Stimulated activated CD4-positive, alpha-beta T cell treated with anti-CD3 and anti-CD28 coated beads, Interleukin-15, amount 100 ng/mL, for 1 hour (primary cell): ENCODE results near the gene SPRY1.

Experiments used
- DNase-seq, 2 donors: peaks; one replicate each; pipeline ENCODE4 v3.0.0-alpha.2; 2020; ENCODE audit warnings: low read depth in 1 of 2, low spot score in 1 of 2

Gene SPRY1

DNA sequence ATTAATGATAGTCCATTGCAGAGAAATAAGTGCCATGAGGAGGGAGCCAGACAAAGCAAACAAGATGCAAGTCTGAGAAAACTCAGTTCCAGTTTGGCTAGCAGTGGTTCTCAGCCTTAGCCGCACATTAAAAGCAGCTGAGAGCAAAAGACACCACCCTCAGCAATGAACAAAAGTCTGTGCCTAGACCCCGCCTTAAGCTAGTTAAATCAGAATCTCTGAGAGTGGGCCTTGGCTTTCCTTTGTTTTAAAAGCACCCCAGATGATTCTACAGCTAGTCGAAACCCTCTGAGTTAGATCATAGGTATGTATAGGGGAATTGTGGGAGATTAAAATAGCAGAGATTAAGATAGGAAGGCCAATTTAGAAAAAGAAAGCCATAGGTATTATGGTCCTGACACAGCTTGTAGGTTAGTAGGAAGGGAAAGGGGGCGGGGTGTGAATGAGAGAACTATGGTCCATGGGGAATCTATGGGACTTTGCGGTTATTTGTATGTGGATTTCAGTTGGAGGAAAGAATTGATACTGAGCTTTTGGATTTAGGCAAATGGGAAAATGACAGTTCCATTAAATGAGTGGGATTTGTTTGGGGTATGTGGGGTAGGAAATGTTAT is 12.0 kb downstream of the SPRY1 start:
- DNase-seq, result no peak

DNA sequence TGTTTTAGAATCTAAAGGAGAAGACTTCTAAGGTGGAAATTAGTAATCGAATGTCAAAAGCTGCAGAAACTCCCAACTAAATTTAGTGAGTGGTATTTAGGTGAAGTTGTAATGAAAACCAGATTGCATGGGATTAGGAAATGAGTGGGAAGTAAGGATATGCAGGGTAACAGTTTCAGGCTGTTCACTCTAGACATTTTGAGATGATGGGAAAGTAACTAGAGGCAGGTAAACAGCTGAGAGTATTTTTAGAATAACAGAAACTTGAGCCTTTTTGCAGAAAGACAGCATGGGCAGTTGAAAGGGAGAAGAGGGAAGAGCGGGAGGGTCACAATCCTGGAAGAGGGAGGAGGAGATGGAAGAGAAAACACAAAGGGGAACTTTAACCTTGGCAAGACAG is 12.7 kb downstream of the SPRY1 start:
- DNase-seq, result no peak

DNA sequence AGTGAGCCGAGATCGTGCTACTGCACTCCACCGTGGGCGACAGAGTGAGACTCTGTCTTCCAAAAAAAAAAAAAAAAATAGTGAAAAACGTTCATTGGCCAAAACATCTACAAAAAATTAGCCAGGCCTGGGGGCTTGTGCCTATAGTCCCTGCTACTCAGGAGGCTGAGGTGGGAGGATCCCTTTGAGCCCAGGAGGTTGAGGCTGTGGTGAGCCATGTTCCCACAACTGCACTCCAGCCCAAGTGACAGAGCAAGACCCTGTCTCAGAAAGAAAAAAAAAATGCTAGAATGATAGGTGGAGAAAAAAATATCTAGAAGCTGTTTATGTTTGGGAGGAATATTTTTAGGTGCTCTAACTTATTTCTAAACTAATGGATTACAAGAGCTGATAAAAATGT is 14.9 kb downstream of the SPRY1 start:
- no peak for DNase-seq

DNA sequence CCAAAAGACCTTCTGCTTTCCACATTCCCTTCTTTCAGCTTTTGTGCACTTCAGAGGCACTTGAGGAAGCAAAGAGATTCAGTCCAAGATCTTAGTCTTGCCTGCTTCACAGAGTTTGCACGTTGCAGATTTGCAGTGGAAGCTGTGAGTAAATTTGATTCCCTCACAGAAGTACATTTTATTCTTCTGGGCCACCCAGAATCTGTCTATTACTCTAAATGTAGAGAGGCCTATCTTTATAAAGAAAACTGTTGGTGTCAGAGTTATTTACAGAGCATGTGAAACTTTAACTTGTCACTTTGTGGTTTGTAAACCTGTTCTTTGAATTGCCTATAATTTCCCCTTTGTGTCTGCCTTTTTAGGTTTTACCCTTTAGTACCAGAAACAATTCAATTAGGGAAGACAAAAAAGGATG is 15.5 kb downstream of the SPRY1 start:
- DNase-seq, result no peak

DNA sequence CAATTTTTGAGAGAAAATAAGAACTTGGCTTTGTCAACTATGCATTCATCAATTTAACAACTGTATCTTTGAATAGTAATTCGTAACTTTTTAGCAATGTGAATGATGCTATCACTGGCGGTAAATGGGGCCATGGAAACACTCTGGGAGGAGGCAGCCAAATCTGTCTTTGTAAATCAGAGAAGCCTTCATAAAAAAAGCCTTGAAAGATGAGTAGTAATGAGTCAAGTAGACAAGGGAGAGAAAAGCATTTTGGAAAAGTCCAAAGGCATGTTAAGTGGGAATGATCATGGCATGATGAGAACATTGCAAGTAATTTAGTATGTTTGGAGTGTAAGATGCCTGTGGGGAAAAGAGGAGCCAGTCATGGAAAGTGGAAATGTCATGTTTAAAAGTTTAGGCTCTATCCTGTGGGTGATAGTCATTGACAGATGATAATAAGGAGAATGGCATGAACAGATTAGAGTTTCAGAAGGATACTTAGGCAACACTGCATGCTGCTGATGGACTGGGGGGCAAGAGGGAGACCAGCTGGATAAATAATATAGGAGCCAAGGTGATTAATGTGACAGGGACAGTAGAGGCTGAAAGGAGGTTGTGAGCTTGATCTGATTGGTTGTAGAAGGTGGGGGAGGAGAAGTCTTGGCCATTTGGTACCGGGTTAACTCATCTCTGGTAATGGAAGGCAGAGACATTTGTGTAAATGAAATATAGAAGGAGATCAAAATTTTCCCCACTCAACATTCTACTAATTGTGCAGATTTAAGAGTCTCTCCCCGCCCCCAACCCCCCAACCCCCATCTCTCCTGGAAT is 16.3 kb downstream of the SPRY1 start:
- no peak for DNase-seq

DNA sequence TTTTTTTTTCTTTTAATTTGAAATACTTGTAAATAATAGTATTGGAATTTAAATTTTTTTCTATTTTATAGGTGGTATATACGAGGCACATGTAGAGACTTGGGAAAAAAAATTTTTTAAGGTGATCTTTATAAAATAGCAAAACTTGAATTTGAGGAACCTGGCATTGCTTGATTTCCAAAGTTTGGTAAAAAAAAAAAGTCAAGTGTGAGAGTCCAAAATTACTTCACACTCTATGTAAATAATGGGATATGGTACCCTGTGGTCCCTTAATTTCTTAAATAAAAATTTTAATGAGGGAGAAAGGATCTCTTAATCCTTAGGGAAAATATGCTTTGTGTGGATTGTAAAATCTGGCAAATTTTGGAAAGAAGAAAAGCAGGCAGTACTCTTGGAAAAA is 19.0 kb downstream of the SPRY1 start:
- DNase-seq, result no peak

DNA sequence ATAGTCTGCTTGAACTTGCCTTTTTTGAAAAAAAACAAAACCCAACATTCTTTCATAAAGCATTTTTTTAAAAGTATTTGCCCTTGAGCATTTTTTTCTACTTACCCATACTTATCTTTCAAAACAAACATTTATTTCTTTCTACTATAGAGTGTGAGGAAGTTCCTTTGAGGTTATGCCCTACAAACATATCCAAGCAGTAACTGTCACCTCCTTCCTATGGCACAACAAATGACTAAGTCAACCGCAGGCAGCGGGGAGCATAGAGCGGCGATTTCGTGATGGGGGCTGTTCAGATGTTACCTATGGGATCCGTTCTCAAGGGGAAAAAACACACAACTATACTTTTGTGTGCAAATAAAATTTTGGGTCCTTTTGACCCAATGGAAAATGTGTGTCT is 19.4 kb downstream of the SPRY1 start:
- no peak for DNase-seq

DNA sequence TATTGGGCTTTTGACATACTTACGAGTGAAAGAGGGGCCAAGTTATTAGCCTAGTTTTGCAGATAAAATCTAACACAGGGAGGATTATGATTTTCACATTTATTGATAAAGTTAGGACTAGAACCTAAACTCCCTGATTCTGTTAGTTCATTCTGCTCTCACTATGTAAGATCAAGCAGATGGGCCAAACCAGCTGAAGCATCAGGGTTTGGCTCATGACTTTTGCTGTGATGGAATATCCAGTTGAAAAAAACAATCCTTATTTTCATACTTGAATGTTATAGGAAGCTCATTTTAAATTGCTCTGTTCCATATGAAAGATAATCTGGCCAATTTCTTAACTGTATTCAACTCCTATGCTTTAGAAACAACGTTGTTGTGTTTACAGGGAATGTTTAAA is 21.2 kb downstream of the SPRY1 start:
- no peak for DNase-seq

DNA sequence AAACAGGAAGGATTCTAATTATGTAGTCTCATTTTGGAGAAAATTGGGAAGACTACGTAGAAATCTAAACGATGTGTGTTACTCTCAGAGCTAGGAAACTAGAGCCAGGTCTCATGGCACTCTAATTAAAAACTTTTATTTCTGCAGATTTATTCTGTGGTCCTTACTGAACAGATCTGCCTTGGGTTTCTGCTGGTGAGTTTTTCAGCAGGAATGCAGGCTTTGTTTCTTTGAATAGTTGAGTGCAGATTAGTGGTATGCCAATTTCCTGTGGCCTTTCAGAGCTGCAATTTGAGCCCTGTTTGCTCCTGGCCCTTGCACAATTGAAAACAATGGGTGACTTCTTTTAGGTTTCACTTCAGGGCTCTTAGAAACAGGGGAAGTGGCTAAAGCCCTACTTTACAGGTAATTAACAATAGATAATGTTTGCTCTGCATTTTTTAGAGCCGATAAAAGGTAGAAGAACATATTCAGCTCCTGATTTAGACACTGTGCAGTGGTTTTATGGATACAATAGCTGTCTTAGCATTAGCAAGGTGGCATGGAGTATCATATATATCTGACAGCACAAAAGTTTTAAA is 21.8 kb downstream of the SPRY1 start:
- no peak for DNase-seq

DNA sequence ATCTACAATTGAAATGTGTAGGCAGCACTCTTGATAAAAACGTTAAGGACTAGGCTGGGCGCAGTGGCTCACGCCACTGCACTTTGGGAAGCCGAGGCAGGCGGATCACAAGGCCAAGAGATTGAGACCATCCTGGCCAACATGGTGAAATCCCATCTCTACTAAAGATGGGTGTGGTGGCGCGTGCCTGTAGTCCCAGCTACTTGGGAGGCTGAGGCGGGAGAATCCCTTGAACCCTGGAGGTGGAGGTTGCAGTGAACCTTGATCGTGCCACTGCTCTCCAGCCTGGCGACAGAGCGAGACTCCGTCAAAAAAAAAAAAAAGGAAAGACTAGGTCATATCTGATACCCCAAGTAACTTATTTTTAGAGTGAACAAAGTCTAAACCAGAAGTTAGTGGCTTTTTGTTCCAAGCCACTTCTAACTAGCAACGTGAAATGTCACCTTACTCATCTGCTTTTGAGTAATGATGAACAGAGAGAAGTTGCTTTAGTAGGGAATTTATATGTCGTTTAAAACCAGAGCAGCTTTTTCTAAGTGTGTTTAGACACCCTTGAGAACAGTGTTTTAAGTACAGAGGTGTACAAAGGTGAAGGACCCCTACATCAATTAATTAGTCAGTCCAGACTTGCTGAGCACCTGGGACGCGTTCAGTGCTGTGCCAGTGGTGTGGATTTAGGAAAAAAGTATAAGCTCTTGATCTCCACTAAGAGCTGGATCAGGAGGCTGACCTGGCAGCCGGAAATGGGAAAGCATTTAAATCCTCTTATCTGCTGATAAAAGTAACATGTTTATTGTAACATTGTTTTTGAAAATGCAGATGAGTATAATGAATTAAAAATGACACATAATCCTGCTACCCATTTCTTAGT is 23.5 kb downstream of the SPRY1 start:
- no peak for DNase-seq

DNA sequence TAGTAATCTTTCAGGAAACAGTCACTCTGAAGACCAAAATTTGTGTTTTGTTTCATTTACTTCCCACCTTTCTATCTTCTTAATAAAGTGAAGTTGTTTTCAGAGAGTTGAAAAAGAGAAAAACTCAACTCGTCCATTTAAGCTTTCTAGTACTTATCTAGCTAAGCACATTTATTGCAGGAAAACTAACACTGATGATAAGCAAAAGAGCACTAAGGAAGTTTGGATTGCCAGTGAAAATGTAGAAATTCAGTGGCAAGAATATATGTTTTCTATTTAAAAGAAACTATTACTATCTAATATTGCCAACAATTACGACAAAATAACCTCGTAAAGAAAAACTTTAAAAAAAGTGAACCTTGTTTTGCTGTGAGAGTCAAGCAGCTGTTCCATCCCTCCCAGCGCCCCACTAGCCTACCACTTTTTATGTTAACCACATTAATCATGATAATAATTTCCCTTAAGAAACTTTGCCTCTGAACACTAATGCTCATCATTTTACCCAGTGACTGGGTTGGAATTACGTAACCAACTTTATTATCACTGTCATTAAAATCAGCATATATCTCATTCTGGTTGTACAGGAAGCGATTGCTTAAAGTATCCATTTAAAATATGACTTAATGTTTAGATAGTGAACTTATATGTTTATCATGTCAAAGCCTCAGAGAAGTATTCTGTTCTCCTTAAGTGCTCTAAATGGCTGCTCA is 24.8 kb downstream of the SPRY1 start:
- DNase-seq, result no peak

DNA sequence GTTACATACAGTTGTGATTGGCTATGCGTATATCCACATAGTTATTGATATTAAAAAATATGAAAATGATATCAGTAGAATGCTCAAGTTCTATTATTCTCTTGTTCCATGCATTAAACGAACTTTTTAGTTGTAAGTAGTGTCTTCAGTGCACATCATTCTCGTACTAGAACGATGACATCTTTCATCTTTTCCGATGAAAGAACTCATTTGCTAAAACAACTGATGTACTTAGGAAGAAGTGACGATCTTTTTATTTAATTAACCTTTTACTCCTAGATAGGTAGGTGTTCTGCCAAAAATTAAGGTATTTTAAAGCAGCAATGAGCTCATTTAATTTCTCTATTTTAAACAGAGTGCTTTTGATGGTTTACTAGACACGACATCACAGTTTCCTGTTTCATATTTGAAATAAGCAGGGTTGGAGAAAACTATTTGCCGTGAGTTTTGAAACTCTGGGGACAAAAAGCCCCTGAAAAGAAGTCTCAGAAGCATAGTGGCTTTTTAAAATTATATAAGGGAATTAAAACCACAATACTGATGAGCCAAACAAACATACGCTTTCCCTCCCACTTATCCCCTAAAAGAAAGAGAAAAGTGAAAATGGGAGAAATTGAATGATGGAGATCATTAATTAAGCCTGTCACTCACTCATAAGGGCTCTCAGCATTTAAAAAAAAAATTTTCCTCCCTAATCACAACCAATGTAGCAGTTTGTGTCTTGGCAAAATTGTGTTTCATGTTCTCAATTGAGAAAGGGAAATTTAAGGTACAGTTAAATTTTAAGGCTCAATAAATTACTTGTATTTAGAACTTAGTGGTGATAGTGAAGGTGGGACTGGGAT is 25.6 kb downstream of the SPRY1 start:
- no peak for DNase-seq

DNA sequence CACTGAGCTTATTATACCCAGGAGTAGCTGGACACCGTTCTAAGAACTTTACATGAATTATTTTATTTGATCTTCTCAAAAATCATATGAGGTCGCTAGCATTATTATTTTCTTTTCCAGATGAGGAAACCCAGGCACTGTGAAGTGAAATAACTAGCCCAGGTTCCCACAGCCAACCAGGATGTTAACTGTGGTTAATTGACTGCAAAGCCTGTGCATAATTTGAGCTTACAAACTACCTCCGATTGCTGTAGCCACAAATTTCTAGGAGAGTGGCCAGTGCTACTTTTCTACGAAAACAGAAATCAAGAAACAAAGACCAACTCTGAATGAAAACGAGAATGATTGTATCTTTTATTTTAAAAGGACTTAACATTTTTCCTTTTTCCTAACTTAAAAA is 27.2 kb downstream of the SPRY1 start:
- no peak for DNase-seq

DNA sequence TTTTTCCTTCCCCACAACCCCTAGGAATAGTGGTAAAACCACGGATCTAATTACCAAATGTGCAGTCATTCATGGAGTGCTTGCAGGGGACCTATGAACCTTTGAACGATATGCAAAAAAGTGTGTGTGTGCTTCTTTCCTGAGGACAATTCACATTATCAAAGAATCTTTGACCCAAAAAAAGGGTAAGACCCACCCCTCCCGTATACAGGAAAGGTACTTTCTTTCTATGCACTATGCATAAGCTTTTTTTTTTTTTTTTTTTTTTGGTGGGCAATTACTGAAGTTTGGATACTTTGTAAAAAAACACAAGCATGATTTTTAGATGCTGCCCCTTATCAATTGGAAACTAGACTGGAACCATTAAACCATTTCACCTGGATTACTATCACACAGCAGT is 31.4 kb downstream of the SPRY1 start:
- no peak for DNase-seq

DNA sequence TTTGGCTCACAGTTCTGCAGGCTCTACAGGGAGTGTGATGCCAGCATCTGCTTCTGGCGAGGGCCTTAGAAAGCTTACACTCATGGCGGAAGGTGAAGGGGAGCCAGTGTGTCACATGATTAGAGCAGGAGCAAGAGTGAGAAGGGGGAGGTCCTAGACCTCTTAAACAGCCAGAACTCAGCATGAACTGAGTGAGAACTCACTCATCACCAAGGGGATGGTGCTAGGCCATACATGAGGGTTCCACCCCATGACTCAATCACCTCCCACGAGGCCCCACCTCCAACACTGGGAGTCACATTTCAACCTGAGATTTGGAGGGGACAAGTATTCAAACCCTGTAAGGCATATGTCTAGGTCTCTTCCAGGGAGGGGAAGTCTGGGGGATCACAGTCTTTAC is 33.4 kb downstream of the SPRY1 start:
- DNase-seq, result no peak

DNA sequence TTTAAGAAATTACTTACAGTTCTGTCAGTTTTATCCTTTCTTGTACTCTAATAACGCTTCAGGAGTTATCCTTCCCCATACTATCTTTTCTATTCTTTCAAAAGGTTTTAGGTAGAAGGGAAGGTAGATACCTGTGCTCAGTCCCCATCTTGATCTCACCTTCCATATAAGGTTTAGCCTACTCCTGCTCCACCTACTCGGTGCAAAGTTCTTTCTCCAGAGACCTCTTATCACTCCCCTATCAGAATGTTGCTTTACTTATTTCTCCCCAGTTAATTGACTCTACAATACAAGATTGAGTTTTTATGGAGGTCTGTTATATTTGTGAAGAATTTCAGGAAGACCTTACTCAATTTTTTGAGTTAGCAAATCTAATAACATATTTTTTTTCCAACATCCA is 33.9 kb downstream of the SPRY1 start:
- DNase-seq, result no peak

DNA sequence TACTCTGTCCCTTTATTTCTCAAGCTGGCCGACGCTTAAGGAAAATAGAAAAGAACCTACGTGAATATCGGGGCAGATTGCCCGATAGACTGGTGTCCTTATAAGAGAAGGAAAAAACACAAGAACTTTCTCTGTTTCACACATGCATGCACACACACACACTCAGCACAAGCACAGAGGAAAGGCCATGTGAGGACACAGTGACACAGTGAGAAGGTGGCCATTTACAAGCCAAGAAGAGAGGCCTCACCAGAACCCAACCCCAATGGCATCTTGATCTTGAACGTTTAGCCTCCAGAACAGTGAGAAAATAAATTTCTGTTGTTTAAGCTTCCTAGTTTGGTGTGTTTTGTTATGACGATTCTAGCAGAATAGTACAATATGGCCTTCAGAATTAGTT is 37.0 kb downstream of the SPRY1 start:
- no peak for DNase-seq

DNA sequence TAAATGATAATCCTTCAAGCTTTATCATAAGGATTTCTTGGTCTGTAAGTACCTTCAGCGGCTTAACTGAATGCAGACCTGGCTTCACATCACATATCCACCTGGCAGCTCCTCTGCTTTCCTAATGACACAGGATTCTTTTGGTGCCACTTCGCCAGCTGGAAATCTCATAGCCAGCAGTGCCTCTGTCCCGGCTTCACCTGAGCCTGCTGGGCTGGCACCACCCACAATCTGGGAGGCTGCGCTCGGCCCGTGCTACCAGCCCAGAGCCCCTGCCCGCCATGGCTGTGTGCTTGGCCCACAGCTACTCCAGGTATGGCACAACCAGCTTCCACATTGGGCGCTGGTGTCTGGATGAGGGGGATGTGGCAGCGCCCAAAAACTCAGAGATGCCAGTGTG is 37.4 kb downstream of the SPRY1 start:
- no peak for DNase-seq

DNA sequence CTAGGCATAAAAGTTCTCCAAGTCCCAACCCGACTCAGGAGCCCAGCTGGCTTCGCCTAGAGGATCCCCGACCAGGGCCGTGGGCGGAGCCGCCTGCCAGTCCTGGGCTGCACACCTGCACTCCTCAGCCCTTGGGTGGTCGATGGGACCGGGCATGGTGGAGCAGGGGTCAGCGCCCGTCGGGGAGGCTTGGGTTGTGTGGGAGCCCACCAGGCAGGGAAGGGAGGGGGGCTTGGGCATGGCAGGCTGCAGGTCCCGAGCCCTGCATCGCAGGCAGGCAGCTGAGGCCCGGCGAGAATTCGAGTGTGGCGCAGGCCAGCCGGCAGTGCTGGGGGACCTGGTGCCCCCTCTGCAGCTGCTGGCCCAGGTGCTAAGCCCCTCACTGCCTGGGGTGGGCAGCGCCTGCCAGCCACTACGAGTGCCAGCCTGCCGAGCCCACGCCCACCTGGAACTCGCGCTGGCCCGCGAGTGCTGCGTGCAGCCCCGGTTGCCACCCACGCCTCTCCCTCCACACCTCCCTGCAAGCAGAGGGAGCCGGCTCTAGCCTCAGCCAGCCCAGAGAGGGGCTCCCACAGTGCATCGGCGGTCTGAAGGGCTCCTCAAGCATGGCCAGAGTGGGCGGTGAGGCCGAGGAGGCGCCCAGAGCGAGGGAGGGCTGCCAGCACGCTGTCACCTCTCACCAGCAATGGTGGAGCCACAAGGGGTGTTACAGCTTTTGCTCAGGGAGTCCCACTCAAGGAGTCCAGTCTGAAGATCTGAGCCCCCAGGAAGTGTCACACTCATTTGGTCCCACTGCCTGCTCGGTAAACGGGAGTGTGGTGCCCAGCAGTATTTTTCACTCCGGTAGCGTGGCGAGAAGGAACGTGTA is 38.9 kb downstream of the SPRY1 start:
- no peak for DNase-seq
